IMR-90 (cell line): ENCODE measurements around the gene VWDE.

Source experiments
- BHLHE40 ChIP-seq: fragments of 150-350 bp; IDR thresholded peaks from 2 replicates; pipeline ENCODE4 v1.6.1; 2016; ENCODE audit warnings: mild to moderate bottlenecking, low read depth, low read length
- CEBPB ChIP-seq: IDR thresholded peaks from 2 replicates; pipeline ENCODE4 v1.6.1; 2012; ENCODE audit warnings: low read depth, low read length, improper control_type of control experiment
- CHD1 ChIP-seq: IDR thresholded peaks from 2 replicates; pipeline ENCODE4 v1.6.1; 2012; ENCODE audit warnings: low read depth, low read length, improper control_type of control experiment
- ELK1 ChIP-seq: fragments of 150-350 bp; IDR thresholded peaks from 2 replicates; pipeline ENCODE4 v1.6.1; 2016; ENCODE audit warnings: low read depth, mild to moderate bottlenecking, low read length, moderate library complexity, borderline replicate concordance
- FOS ChIP-seq: fragments of 150-350 bp; IDR thresholded peaks from 2 replicates; pipeline ENCODE4 v1.6.1; 2016; ENCODE audit warnings: low read depth, low read length
- MAZ ChIP-seq: IDR thresholded peaks from 2 replicates; pipeline ENCODE4 v1.6.1; 2012; ENCODE audit warnings: low read depth, mild to moderate bottlenecking, low read length, improper control_type of control experiment, moderate library complexity, borderline replicate concordance
- MXI1 ChIP-seq: IDR thresholded peaks from 2 replicates; pipeline ENCODE4 v1.6.1; 2012; ENCODE audit warnings: low read depth, mild to moderate bottlenecking, low read length, moderate library complexity, borderline replicate concordance
- POLR2A ChIP-seq: IDR thresholded peaks from 2 replicates; pipeline ENCODE4 v1.6.1; 2012; ENCODE audit warnings: mild to moderate bottlenecking, low read depth, low read length
- RAD21 ChIP-seq: IDR thresholded peaks from 2 replicates; pipeline ENCODE4 v1.6.1; 2012; ENCODE audit warnings: low read length, improper control_type of control experiment
- RFX5 ChIP-seq: IDR thresholded peaks from 2 replicates; pipeline ENCODE4 v1.8.0; 2012; ENCODE audit warnings: low read depth, mild to moderate bottlenecking, low read length, moderate library complexity
- SMC3 ChIP-seq: fragments of 150-350 bp; IDR thresholded peaks from 2 replicates; pipeline ENCODE4 v1.6.1; 2016; ENCODE audit warnings: low read depth, mild to moderate bottlenecking, antibody characterized with exemption, low read length, moderate library complexity
- TF ChIP-seq, protein P1 (sequence below): conservative IDR thresholded peaks from 2 replicates; pipeline ENCODE4 v1.5.1; 2012; ENCODE audit warnings: mild to moderate bottlenecking, low read depth, low read length, improper control_type of control experiment
- TF ChIP-seq, protein P2 (sequence below): fragments of 150-350 bp; IDR thresholded peaks from 2 replicates; pipeline ENCODE4 v1.6.1; 2017; ENCODE audit warnings: mild to moderate bottlenecking, antibody characterized with exemption, low read length, low read depth

DNA sequence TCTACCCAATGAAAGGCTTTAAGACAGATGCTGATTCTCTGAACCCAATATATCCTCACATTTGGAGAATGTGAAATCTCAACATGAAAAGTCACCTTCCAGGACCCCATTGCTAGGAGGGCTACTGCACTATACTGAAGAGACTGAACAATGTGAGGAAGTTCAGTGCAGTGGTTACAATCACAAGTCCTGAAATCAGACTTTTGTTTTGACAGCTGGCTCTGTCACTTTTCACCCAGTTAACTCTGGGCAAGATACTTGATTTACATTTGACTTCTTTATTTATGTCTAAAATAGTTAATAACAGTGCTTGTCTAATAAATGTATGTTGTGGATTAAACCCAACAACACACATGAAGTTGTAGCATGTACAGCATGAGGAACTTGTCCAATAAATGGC, 14.8 kb upstream of the VWDE start:
- TF ChIP-seq, protein P1, sequence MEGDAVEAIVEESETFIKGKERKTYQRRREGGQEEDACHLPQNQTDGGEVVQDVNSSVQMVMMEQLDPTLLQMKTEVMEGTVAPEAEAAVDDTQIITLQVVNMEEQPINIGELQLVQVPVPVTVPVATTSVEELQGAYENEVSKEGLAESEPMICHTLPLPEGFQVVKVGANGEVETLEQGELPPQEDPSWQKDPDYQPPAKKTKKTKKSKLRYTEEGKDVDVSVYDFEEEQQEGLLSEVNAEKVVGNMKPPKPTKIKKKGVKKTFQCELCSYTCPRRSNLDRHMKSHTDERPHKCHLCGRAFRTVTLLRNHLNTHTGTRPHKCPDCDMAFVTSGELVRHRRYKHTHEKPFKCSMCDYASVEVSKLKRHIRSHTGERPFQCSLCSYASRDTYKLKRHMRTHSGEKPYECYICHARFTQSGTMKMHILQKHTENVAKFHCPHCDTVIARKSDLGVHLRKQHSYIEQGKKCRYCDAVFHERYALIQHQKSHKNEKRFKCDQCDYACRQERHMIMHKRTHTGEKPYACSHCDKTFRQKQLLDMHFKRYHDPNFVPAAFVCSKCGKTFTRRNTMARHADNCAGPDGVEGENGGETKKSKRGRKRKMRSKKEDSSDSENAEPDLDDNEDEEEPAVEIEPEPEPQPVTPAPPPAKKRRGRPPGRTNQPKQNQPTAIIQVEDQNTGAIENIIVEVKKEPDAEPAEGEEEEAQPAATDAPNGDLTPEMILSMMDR: no peak
- TF ChIP-seq FOS: no peak
- no peak for TF ChIP-seq MAZ
- TF ChIP-seq, protein P2, sequence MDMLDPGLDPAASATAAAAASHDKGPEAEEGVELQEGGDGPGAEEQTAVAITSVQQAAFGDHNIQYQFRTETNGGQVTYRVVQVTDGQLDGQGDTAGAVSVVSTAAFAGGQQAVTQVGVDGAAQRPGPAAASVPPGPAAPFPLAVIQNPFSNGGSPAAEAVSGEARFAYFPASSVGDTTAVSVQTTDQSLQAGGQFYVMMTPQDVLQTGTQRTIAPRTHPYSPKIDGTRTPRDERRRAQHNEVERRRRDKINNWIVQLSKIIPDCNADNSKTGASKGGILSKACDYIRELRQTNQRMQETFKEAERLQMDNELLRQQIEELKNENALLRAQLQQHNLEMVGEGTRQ: no peak
- no peak for TF ChIP-seq ELK1
- TF ChIP-seq POLR2A: no peak
- no peak for TF ChIP-seq MXI1
- no peak for TF ChIP-seq CHD1
- no peak for TF ChIP-seq BHLHE40
- no peak for TF ChIP-seq RAD21
- no peak for TF ChIP-seq SMC3
- no peak for TF ChIP-seq CEBPB
- TF ChIP-seq RFX5: no peak
